Esophagus squamous epithelium (tissue), 4 donors: Measurements from ENCODE around the gene LIMK2.

Experiments used
- POLR2A ChIP-seq, 4 donors: fragments of 450-650 bp; IDR thresholded peaks; one replicate each; pipeline ENCODE4 v1.6.1; 2017; ENCODE audit warnings: antibody characterized with exemption in 4 of 4, mild to moderate bottlenecking in 4 of 4, moderate library complexity in 3 of 4
- TF ChIP-seq, protein P1 (sequence below), 6 experiments: fragments of 450-650 bp in 4 of 6; fragments of 200-600 bp in 2 of 6; sonication (generic) in 2 of 6; IDR thresholded peaks; one replicate each; pipeline ENCODE4 v1.5.1; 2016 to 2019; ENCODE audit warnings: antibody characterized with exemption in 6 of 6, mild to moderate bottlenecking in 4 of 6, moderate library complexity in 4 of 6

DNA sequence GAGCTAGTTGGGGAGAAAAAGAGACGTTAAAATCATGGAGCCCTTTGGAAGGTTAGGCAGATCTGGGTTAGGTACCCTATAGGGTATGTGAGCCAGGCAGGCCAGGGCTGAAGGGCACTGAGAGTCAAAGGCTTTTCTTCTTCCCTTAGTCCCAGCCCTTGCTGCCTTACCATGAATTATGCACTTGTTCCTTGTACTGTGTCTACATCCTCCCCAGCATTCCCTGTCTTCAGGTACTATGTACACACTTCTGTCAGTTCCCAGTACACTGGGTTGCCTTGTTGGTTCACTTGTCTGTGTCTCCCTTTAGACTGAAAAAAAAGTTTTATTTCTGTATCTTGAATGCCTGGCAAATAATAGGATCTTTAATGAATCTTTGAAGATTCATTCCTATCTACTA lies 35.2 kb upstream of the LIMK2 start:
- TF ChIP-seq, protein P1, sequence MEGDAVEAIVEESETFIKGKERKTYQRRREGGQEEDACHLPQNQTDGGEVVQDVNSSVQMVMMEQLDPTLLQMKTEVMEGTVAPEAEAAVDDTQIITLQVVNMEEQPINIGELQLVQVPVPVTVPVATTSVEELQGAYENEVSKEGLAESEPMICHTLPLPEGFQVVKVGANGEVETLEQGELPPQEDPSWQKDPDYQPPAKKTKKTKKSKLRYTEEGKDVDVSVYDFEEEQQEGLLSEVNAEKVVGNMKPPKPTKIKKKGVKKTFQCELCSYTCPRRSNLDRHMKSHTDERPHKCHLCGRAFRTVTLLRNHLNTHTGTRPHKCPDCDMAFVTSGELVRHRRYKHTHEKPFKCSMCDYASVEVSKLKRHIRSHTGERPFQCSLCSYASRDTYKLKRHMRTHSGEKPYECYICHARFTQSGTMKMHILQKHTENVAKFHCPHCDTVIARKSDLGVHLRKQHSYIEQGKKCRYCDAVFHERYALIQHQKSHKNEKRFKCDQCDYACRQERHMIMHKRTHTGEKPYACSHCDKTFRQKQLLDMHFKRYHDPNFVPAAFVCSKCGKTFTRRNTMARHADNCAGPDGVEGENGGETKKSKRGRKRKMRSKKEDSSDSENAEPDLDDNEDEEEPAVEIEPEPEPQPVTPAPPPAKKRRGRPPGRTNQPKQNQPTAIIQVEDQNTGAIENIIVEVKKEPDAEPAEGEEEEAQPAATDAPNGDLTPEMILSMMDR (IDR thresholded peaks at IDR 0.05) = no peak
- TF ChIP-seq POLR2A (IDR thresholded peaks at IDR 0.05) = no peak
